Measurements from ENCODE around the gene SAE1. TPM values are rescaled to one million over a fixed set of nuclear protein-coding genes. Genes with fewer than 3 reads are reported as not detected.

Gene SAE1
- total and polyA plus RNA-seq, 10 of the 15 experiments (the other 5 are each of a cell fraction or from before 2014, with no cell fraction given) = 62.0 to 246 (median 148) TPM

DNA sequence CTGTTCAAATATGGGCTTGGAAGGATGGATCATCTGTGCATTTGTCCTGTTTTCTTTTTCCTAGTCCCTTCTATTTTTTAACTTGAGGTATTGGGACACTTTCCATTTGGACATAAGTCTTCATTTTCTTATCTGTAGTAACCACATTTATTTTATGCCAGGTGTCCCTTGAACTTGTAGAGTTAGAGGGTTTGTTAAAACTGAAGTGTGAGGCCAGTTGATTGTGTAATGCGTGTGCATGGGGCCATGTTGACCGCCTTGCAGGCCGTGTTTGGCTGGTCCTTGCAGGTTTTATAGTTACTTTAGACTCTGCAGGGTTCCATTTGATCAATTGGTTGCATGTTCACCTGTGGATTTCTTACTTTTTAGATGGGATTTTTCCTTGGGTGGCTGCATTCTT is 21.0 kb downstream of the SAE1 start:
- 100% methylated on average over 3 of the region's 3 CpGs for WGBS (ENCODE audit: insufficient coverage, insufficient replicate concordance, low lambda C conversion rate, missing lambda C conversion rate)
- no TSS peak for BruUV-seq (replicated peaks)
- TF ChIP-seq, protein P1, sequence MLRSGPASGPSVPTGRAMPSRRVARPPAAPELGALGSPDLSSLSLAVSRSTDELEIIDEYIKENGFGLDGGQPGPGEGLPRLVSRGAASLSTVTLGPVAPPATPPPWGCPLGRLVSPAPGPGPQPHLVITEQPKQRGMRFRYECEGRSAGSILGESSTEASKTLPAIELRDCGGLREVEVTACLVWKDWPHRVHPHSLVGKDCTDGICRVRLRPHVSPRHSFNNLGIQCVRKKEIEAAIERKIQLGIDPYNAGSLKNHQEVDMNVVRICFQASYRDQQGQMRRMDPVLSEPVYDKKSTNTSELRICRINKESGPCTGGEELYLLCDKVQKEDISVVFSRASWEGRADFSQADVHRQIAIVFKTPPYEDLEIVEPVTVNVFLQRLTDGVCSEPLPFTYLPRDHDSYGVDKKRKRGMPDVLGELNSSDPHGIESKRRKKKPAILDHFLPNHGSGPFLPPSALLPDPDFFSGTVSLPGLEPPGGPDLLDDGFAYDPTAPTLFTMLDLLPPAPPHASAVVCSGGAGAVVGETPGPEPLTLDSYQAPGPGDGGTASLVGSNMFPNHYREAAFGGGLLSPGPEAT (IDR thresholded peaks at IDR 0.05; ENCODE audit: low read depth) = no peak
- TF ChIP-seq BCL11A (IDR thresholded peaks at IDR 0.05; ENCODE audit: low read depth, low read length) (no peak), CREB1 (IDR thresholded peaks at IDR 0.05; ENCODE audit: low read depth) (no peak), EED (IDR thresholded peaks at IDR 0.05; ENCODE audit: low read depth) (no peak)
- TF ChIP-seq, protein P2, sequence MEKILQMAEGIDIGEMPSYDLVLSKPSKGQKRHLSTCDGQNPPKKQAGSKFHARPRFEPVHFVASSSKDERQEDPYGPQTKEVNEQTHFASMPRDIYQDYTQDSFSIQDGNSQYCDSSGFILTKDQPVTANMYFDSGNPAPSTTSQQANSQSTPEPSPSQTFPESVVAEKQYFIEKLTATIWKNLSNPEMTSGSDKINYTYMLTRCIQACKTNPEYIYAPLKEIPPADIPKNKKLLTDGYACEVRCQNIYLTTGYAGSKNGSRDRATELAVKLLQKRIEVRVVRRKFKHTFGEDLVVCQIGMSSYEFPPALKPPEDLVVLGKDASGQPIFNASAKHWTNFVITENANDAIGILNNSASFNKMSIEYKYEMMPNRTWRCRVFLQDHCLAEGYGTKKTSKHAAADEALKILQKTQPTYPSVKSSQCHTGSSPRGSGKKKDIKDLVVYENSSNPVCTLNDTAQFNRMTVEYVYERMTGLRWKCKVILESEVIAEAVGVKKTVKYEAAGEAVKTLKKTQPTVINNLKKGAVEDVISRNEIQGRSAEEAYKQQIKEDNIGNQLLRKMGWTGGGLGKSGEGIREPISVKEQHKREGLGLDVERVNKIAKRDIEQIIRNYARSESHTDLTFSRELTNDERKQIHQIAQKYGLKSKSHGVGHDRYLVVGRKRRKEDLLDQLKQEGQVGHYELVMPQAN (conservative IDR thresholded peaks at IDR 0.05) = no peak
- TF ChIP-seq, protein P3, sequence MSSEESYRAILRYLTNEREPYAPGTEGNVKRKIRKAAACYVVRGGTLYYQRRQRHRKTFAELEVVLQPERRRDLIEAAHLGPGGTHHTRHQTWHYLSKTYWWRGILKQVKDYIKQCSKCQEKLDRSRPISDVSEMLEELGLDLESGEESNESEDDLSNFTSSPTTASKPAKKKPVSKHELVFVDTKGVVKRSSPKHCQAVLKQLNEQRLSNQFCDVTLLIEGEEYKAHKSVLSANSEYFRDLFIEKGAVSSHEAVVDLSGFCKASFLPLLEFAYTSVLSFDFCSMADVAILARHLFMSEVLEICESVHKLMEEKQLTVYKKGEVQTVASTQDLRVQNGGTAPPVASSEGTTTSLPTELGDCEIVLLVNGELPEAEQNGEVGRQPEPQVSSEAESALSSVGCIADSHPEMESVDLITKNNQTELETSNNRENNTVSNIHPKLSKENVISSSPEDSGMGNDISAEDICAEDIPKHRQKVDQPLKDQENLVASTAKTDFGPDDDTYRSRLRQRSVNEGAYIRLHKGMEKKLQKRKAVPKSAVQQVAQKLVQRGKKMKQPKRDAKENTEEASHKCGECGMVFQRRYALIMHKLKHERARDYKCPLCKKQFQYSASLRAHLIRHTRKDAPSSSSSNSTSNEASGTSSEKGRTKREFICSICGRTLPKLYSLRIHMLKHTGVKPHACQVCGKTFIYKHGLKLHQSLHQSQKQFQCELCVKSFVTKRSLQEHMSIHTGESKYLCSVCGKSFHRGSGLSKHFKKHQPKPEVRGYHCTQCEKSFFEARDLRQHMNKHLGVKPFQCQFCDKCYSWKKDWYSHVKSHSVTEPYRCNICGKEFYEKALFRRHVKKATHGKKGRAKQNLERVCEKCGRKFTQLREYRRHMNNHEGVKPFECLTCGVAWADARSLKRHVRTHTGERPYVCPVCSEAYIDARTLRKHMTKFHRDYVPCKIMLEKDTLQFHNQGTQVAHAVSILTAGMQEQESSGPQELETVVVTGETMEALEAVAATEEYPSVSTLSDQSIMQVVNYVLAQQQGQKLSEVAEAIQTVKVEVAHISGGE (CRISPR knock-in tag; IDR thresholded peaks at IDR 0.05) = no peak
- POLR2A ChIA-PET = no interaction called here
- DNase-seq (ENCODE audit: low read depth, low spot score) (no peak), FAIRE-seq (no peak), ATAC-seq (no peak)
- no peak overlapping the region for H2AFZ ChIP-seq (ENCODE audit: control insufficient read depth, low read depth, low read length)
- RAD21 ChIA-PET (ENCODE audit: unreplicated experiment) = no interaction called here
- H3K36me3 ChIP-seq (ENCODE audit: control insufficient read depth in 2 of 2, insufficient read depth in 2 of 2, low read length in 1 of 2) = peaks cover 24 to 31% of the 10 kb centered on the region in 2 experiments
- SMC1A ChIA-PET (ENCODE audit: uncharacterized antibody, unreplicated experiment) = interaction anchor here (0.7 to 1.7 kb wide), 2 partner anchors 21 to 56 kb away, joined by 3 to 7 read pairs; partner anchors contain the start of gene SAE1
- H3K4me1 ChIP-seq (ENCODE audit: control insufficient read depth, insufficient read depth, low read length) = peaks cover 6% of the 10 kb centered on the region
- no peak overlapping the region for H3K9ac ChIP-seq (ENCODE audit: control insufficient read depth, insufficient read depth, low read length)
- H3K27me3 ChIP-seq (replicated peaks in 1 of 2; ENCODE audit: control insufficient read depth in 2 of 2, insufficient read depth in 2 of 2, low read length in 1 of 2) = no peaks in the 10 kb centered on the region
- intact Hi-C loops (cut with micrococcal nuclease; ENCODE audit: unreplicated experiment) = loop anchor here (5.0 kb wide), 1 partner anchor 36 kb away; no protein-coding TSS in a partner anchor
- no peak overlapping the region for H3K4me3 ChIP-seq
- no peak overlapping the region for H3K27ac ChIP-seq (ENCODE audit: control insufficient read depth, insufficient read depth)
- H3K9me3 ChIP-seq (replicated peaks; ENCODE audit: control insufficient read depth, insufficient read depth, low read length) = no peaks in the 10 kb centered on the region
- H3K4me2 ChIP-seq (ENCODE audit: control insufficient read depth, insufficient read depth) = no peak overlapping the region
- peaks cover 1% of the 10 kb centered on the region for H3K79me2 ChIP-seq (ENCODE audit: control insufficient read depth, insufficient read depth, low read length)
- no peaks in the 10 kb centered on the region for H4K20me1 ChIP-seq (ENCODE audit: control insufficient read depth, insufficient read depth)
- in situ Hi-C loops (cut with MboI) = no loop called here
- CTCF ChIA-PET = interaction anchor here (0.7 to 4.4 kb wide), 4 partner anchors 59 to 94 kb away, joined by 3 to 108 read pairs (median 6); no protein-coding TSS in a partner anchor

Measured in GM12878 (cell line).